Activated naive CD8-positive, alpha-beta T cell treated with anti-CD3 and anti-CD28 coated beads for 36 hours (primary cell): ENCODE data around the gene ITGB3. TPM values are rescaled to one million over a fixed set of nuclear protein-coding genes. Genes with fewer than 3 reads are reported as not detected.

ENCODE experiments used
- DNase-seq: peaks from one replicate; pipeline ENCODE4 v3.0.0; 2021
- H3K27ac Mint-ChIP-seq: one replicate; pipeline ENCODE4 v1.8.0; 2022; ENCODE audit warnings: mild to moderate bottlenecking, moderate library complexity, mixed read lengths
- H3K27me3 Mint-ChIP-seq: one replicate; pipeline ENCODE4 v1.8.0; 2022; ENCODE audit warnings: mild to moderate bottlenecking, mixed read lengths
- H3K36me3 Mint-ChIP-seq: one replicate; pipeline ENCODE4 v1.8.0; 2021; ENCODE audit warnings: mild to moderate bottlenecking, mixed read lengths
- H3K4me1 Mint-ChIP-seq: one replicate; pipeline ENCODE4 v1.8.0; 2021; ENCODE audit warnings: mixed read lengths
- H3K4me3 Mint-ChIP-seq: one replicate; pipeline ENCODE4 v1.8.0; 2022; ENCODE audit warnings: mild to moderate bottlenecking, moderate library complexity, mixed read lengths
- H3K9me3 Mint-ChIP-seq: one replicate; pipeline ENCODE4 v1.8.0; 2022; ENCODE audit warnings: mixed read lengths
- total RNA-seq, 2 experiments: library from RNA; stranded (reverse); gene quantifications; one replicate each; pipeline ENCODE4 v1.2.3, GENCODE V29; 2021

The ITGB3 gene
- total RNA-seq, 2 experiments from 2014 or later, result 0.06 TPM; not detected in 1

DNA sequence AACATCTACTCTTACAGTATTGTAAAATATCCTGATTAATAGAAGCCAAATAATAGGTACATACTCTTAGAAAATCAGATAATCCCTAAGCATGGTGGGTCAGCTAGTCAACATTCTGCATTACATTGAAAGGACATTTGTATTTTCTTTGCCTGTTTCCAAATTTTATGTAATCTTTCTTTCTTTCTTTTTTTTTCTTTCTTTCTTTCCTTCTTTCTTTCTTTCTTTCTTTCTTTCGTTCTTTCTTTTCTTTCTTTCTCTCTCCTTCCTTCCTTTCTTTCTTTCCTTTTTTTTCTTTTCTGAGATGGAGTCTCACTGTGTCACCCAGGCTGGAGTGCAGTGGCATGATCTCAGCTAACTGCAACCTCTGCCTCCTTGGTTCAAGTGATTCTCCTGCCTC, 18.9 kb downstream of the ITGB3 start:
- no peaks in the 10 kb centered on the region for H3K36me3 Mint-ChIP-seq
- H3K27ac Mint-ChIP-seq, result no peak overlapping the region
- no peak overlapping the region for H3K4me3 Mint-ChIP-seq
- DNase-seq, result no peak
- peaks cover 3% of the 10 kb centered on the region for H3K27me3 Mint-ChIP-seq
- H3K4me1 Mint-ChIP-seq, result no peaks in the 10 kb centered on the region
- peaks cover 4% of the 10 kb centered on the region for H3K9me3 Mint-ChIP-seq

DNA sequence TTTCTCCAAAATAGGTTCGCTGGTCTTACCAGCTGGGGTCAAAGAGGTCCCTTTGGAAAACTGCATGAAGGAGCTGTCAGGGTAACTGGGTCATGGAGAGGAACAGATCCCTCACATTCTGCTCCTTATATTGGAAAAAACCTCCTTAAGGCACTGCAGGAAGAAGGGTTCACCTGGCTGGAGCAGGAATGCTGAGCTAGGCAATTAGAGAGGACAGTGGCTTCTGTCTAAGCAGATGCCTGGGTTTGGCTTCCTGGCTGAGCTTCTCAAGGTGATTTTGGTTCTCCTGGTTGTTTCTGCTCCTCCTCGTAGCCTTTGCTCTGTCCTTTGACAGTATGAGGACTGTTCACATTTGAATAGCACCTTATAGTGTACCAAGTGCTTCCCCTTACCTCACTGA, 19.6 kb downstream of the ITGB3 start:
- H3K27me3 Mint-ChIP-seq, result peaks cover 3% of the 10 kb centered on the region
- no peak for DNase-seq
- H3K4me3 Mint-ChIP-seq, result no peak overlapping the region
- H3K9me3 Mint-ChIP-seq, result peaks cover 4% of the 10 kb centered on the region
- H3K36me3 Mint-ChIP-seq, result no peaks in the 10 kb centered on the region
- no peak overlapping the region for H3K27ac Mint-ChIP-seq
- no peaks in the 10 kb centered on the region for H3K4me1 Mint-ChIP-seq

DNA sequence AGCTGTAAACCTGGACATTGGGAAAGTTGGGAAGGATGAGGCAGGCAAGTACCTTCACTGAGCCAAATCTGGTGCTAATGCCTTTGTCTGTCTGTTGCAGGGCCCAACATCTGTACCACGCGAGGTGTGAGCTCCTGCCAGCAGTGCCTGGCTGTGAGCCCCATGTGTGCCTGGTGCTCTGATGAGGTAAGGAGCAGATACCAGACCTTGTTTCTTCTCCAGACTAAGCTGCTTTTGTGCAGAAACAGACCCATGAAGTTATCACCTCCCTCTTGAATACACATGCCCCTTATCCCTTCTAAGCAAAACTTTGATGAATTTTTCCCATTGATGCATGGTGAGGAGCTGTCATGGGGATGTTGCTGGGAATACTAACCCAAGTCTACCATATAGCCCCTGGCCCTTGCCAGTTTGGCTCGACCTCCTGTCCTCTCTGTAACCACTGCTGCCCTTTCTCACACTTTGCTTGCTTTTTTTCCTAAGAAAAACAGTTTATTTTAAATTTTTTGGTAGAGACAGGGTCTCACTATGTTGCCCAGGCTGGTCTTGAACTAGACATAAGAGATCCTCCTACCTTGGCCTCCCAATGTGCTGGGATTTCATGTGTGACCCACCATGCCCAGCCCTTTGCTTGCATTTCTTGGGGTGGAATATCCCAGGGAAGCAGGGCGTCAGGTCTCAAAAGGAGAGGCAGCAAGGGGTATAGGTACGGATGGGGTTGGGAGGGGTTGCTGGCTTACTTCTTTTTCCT, 20.9 kb downstream of the ITGB3 start:
- H3K4me3 Mint-ChIP-seq, result no peak overlapping the region
- no peaks in the 10 kb centered on the region for H3K36me3 Mint-ChIP-seq
- no peak for DNase-seq
- peaks cover 3% of the 10 kb centered on the region for H3K27me3 Mint-ChIP-seq
- H3K4me1 Mint-ChIP-seq, result peaks cover 5% of the 10 kb centered on the region
- H3K9me3 Mint-ChIP-seq, result peaks cover 1% of the 10 kb centered on the region
- H3K27ac Mint-ChIP-seq, result no peak overlapping the region

DNA sequence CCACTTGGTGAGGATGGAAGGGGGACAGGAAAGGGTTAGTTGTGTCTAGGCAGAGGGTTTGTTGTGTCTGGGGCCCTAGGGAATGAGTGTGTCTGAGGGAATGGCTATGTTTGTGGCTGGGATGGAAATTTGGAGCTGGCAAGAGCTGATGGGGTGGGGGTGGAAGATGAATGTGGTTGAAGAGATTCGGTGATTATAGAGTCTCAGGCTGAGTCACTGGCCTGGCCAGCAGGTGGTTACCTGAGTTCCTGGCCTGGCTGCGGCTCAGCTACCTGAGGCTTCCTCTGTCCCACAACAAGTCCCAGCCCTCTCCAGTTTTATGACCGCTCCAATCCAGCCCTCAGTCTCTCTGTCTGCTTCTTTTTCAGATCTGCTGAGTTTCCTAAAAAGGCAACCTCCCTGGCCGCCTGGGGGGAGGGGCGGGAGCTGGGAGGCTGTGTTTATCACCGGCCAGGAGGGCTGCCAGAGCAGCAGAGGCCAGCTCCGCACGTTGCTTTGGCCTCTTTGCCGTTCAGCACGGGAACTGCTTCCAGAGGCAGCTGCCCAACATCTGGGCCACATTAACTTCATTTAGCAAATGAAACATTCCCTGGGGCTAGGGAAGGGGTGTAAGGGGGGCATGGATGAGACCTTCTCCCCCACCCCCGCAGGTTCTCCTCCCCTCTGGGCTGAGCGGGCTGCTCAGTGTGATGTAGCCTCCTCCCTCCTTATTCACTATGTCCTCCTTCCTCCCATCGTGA, 21.8 kb downstream of the ITGB3 start:
- Mint-ChIP-seq H3K9me3 (no peaks in the 10 kb centered on the region), H3K4me3 (no peak overlapping the region), H3K36me3 (no peaks in the 10 kb centered on the region), H3K27me3 (peaks cover 3% of the 10 kb centered on the region), H3K27ac (no peak overlapping the region), H3K4me1 (peaks cover 5% of the 10 kb centered on the region)
- DNase-seq, result no peak

DNA sequence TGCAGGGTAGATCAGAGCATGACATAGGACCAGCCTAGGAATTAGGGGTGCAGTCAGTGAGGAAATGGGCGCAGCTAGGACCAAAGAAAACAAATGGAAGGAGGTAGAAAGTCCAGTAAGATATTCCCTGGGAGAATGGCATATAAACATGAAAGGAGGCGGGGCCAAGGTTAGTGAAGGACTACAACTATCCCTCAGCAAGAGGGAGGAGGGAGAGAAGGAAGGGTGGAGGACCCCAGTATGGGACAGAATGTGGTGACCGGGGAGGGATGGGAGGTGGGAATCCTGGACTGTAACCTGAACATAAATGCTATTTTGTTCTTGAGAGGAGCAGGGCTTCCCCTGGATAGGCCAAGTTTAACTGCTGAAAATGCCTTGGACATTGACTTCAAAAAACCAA, 22.8 kb downstream of the ITGB3 start:
- H3K4me3 Mint-ChIP-seq, result no peak overlapping the region
- H3K27ac Mint-ChIP-seq, result no peak overlapping the region

DNA sequence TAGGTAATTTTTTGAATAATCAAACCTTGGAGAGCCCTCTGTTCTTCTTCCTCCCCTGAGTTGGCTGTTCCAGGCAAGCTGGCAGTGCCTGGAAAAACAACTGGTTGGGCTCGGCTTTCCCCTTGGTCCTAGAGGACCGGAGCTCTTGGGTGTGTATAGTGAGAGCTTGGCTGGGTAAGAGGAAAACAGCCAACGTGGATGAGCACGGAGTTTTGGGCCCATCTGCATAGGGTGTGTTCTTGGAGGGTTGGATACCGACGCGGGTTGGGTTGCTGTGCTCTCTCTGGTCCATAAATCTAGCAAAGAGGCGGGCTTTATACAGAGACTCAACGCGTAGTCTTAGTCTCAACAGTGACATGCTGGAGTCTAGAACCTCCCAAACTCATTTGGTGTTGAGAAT, 23.2 kb downstream of the ITGB3 start:
- Mint-ChIP-seq H3K4me1 (peaks cover 5% of the 10 kb centered on the region), H3K27me3 (peaks cover 3% of the 10 kb centered on the region), H3K4me3 (no peak overlapping the region), H3K36me3 (no peaks in the 10 kb centered on the region), H3K27ac (no peak overlapping the region), H3K9me3 (no peaks in the 10 kb centered on the region)
- DNase-seq, result no peak

More for the DNA sequence above, 22.8 kb downstream of the ITGB3 start:
- DNase-seq, result no peak
- H3K27me3 Mint-ChIP-seq, result peaks cover 3% of the 10 kb centered on the region
- H3K9me3 Mint-ChIP-seq, result no peaks in the 10 kb centered on the region
- H3K4me1 Mint-ChIP-seq, result peaks cover 5% of the 10 kb centered on the region
- H3K36me3 Mint-ChIP-seq, result no peaks in the 10 kb centered on the region

DNA sequence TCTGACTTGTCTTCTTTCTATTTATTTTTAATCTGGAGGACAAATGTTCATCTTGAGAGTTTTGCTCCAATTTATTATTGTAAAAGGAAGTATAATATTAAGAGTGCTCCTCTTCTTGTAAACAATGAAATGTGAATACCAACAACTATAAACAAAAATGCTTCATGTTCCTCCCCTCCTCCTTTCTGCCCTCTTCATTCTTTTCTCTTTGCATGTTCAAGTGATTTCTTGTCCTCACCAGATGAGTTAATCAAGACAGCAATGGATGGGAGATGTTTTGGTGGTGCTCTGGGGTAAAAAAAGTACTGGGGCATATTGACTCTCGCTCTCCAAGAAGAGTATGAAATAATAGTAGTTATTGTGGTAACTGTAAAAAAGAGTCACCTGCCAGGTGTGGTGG, 24.3 kb downstream of the ITGB3 start:
- no peak for DNase-seq
- no peaks in the 10 kb centered on the region for H3K9me3 Mint-ChIP-seq
- H3K27me3 Mint-ChIP-seq, result peaks cover 3% of the 10 kb centered on the region
- H3K36me3 Mint-ChIP-seq, result no peaks in the 10 kb centered on the region
- no peak overlapping the region for H3K4me3 Mint-ChIP-seq
- H3K27ac Mint-ChIP-seq, result no peak overlapping the region
- H3K4me1 Mint-ChIP-seq, result peaks cover 5% of the 10 kb centered on the region

DNA sequence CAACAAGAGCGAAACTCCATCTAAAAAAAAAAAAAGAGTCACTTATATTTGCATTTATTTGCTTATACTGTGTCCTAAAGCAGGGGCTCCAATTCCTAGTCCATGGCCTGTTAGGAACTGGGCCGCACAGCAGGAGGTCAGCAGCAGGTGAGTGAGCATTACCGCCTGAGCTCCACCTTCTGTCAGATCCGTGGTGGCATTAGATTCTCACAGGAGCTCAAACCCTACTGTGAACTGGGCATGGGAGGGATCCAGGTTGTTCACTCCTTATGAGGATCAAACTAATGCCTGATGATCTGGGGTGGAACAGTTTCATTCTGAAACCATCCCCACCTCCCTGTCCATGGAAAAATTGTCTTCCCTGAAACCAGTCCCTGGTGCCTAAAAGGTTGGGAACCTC, 24.9 kb downstream of the ITGB3 start:
- Mint-ChIP-seq H3K4me3 (no peak overlapping the region), H3K27ac (no peak overlapping the region), H3K9me3 (no peaks in the 10 kb centered on the region), H3K36me3 (no peaks in the 10 kb centered on the region), H3K27me3 (peaks cover 3% of the 10 kb centered on the region), H3K4me1 (peaks cover 5% of the 10 kb centered on the region)
- no peak for DNase-seq

DNA sequence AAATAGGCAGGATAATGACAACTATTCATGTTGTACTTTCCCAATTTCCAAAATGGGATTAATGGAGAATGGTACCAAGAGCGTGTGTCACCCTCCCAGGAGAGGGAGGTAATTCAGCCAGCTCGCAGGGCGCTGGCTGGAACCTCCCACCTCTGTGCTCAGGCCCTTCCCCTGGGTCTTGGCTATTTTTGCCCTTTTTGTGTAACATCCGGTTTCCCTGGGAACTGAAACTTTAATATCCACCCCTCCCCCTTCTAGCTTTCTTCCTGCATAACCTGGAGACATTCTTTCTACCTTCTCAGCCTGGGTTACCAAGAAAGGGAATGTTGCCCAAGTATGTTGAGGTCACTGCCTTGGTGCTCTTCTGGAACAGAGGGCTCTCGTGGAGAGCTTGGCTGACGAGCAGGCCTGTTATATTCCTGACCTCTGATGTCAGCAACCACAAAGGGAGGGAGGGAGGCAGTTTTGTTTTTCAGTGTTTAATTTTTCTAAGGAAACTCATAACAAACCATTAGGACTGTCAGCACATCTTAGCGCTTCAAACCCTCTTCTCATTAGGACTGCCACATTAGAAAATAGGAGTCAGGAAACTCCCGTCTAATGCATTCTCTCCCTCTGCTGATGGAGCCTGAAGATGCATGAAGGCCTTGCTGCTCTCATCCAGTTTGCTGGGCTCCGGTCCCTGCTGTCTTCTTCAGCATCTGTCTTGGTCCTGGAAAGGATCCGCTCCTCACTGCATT, 25.6 kb downstream of the ITGB3 start:
- Mint-ChIP-seq H3K4me3 (no peak overlapping the region), H3K9me3 (no peaks in the 10 kb centered on the region), H3K4me1 (peaks cover 5% of the 10 kb centered on the region), H3K36me3 (no peaks in the 10 kb centered on the region), H3K27me3 (peaks cover 3% of the 10 kb centered on the region), H3K27ac (no peak overlapping the region)
- no peak for DNase-seq

DNA sequence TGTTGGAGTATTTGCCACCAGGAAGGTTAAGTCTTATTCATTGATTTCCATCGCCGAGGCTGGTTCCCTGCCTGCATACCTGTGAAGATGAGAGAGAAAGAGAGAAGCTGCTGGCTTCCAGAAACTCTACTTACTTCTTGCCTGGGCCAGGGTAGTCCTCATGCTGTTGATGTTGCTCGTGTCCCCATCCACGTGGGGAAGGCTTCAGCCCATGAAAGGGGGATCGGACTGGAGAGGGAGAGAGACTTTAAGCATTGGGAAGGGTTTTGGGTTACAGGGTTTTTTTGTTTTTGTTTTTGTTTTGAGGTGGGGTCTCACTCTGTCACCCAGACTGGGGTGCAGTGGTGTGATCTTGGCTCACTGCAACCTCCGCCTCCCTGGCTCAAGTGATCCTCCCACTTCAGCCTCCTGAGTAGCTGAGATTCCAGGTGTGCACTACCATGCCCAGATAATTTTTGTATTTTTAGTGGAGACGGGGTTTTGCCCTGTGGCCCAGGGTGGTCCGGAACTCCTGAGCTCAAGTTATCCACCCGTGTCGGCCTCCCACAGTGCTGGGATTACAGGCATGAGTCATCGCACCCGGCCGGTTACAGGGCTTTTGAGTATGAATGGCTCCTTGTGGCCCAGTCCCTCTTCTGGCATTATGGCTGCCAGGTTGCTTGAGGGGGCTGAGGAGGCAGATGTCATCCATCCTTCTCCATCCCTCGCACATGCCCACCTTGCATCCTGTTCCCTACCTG, 26.6 kb downstream of the ITGB3 start:
- Mint-ChIP-seq H3K4me3 (no peak overlapping the region), H3K27ac (no peak overlapping the region), H3K36me3 (no peaks in the 10 kb centered on the region), H3K9me3 (no peaks in the 10 kb centered on the region), H3K4me1 (peaks cover 5% of the 10 kb centered on the region), H3K27me3 (no peaks in the 10 kb centered on the region)
- DNase-seq, result no peak

DNA sequence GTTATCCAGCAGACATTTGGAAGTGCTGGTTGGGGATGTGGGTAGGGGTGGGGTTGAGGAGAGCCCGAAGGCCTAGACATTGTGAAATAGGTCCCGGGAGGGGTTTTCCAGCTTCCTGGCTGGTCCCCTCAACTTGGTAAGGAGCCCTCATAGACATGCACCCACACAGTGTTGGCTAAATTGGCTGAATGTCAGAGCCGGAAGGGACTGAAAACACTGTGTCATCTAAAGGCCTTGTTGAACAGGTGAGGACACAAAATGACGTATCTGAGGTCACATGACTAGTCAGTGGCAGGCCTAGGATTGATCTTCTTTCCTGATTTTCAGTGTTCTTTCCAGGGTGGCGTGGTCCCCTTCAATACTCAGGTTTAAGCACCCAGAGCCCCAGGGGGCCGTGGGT, 27.6 kb downstream of the ITGB3 start:
- no peaks in the 10 kb centered on the region for H3K27me3 Mint-ChIP-seq
- no peak overlapping the region for H3K27ac Mint-ChIP-seq
- no peaks in the 10 kb centered on the region for H3K36me3 Mint-ChIP-seq
- no peaks in the 10 kb centered on the region for H3K9me3 Mint-ChIP-seq
- H3K4me3 Mint-ChIP-seq, result no peak overlapping the region
- peaks cover 5% of the 10 kb centered on the region for H3K4me1 Mint-ChIP-seq
- no peak for DNase-seq

DNA sequence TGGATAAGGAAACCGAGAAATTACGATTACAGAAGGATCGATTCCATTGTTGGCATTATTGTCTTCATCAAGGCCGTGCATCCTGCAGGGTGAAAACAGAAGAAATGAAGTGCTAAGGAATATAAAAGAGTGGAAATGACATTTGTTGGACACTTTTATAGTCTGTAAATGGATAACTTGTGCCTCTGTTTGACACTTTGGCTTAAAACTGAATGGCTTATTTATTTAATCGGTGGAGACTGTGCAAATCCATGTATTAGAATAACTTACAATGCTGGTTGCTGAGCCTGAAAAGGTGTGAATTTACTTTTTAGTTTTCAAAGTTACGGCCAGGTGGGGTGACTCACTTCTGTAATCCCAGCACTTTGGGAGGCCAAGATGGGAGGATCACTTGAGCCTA, 31.4 kb downstream of the ITGB3 start:
- no peaks in the 10 kb centered on the region for H3K27me3 Mint-ChIP-seq
- no peaks in the 10 kb centered on the region for H3K4me1 Mint-ChIP-seq
- no peaks in the 10 kb centered on the region for H3K36me3 Mint-ChIP-seq
- no peak for DNase-seq
- no peak overlapping the region for H3K4me3 Mint-ChIP-seq
- H3K27ac Mint-ChIP-seq, result no peak overlapping the region
- H3K9me3 Mint-ChIP-seq, result no peaks in the 10 kb centered on the region

DNA sequence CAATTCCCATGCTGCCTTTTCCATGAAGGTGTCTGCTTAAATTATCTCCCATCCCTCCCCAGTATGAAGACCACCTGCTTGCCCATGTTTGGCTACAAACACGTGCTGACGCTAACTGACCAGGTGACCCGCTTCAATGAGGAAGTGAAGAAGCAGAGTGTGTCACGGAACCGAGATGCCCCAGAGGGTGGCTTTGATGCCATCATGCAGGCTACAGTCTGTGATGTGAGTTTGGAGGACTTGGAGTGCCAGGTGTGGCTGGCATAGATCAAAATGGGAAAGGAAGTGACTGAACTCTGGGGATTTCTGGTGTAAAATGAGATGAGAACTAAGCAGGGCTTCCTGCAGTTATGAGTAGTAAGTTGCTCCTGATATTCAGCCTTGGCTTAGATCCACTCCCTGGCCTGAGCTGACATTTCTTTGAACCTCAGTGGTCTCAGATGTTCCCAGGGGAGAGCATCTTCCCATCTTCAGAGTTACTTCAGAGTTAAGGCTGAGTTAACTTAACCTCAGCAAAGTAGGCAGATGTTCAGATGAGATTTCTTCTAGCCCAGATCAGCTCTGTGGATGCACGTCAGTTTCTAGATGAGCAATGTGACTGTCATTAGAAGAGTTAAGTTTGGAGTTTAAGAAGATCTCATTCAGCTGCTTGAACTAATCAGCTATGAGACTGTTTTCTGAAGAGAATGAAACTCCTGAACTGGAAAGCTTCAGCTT, 32.7 kb downstream of the ITGB3 start:
- Mint-ChIP-seq H3K4me3 (no peak overlapping the region), H3K9me3 (no peaks in the 10 kb centered on the region), H3K4me1 (no peaks in the 10 kb centered on the region), H3K27me3 (no peaks in the 10 kb centered on the region), H3K27ac (no peak overlapping the region), H3K36me3 (no peaks in the 10 kb centered on the region)
- no peak for DNase-seq

DNA sequence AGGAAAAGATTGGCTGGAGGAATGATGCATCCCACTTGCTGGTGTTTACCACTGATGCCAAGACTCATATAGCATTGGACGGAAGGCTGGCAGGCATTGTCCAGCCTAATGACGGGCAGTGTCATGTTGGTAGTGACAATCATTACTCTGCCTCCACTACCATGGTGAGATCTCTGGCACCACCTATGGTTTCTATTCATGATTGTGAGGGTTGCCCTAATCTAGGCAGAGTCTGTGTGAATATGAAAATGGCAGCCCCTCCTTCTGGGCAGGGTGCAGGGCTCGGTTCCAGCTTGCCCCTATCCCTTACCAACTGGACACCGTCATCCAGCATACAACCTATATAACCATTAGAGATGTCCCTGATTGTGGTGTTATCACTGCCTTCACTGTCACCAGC, 33.4 kb downstream of the ITGB3 start:
- H3K27me3 Mint-ChIP-seq, result no peaks in the 10 kb centered on the region
- H3K36me3 Mint-ChIP-seq, result no peaks in the 10 kb centered on the region
- H3K9me3 Mint-ChIP-seq, result no peaks in the 10 kb centered on the region
- DNase-seq, result no peak
- H3K4me3 Mint-ChIP-seq, result no peak overlapping the region
- H3K4me1 Mint-ChIP-seq, result no peaks in the 10 kb centered on the region
- no peak overlapping the region for H3K27ac Mint-ChIP-seq
